H9 (cell line): ENCODE results near the gene KIRREL3. TPM values are rescaled to one million over a fixed set of nuclear protein-coding genes. Genes with fewer than 3 reads are reported as not detected.

Source experiments
- DNase-seq: peaks from one replicate; pipeline ENCODE4 v3.0.0-alpha.2; 2017
- H2AFZ ChIP-seq: one replicate; pipeline ENCODE4 v1.6.1; 2013; ENCODE audit warnings: mild to moderate bottlenecking, low read length, control low read depth, moderate library complexity
- H2AK5ac ChIP-seq: 2 replicates; pipeline ENCODE4 v1.6.1; 2013; ENCODE audit warnings: low read length, control low read depth, mixed read lengths; ENCODE audit not compliant: insufficient read length
- H2BK120ac ChIP-seq: one replicate; pipeline ENCODE4 v1.6.1; 2013; ENCODE audit warnings: low read depth, mild to moderate bottlenecking, low read length, control low read depth, inconsistent platforms; ENCODE audit not compliant: poor library complexity, severe bottlenecking
- H2BK12ac ChIP-seq: 2 replicates; pipeline ENCODE4 v1.6.1; 2013; ENCODE audit warnings: low read length, control low read depth, mixed read lengths, low read depth; ENCODE audit not compliant: insufficient read length
- H2BK15ac ChIP-seq: 2 replicates; pipeline ENCODE4 v1.6.1; 2013; ENCODE audit warnings: low read depth, low read length, control low read depth
- H2BK20ac ChIP-seq: one replicate; pipeline ENCODE4 v1.6.1; 2013; ENCODE audit warnings: low read depth, mild to moderate bottlenecking, low read length, control low read depth, inconsistent platforms; ENCODE audit not compliant: poor library complexity, severe bottlenecking
- H2BK5ac ChIP-seq: 2 replicates; pipeline ENCODE4 v1.6.1; 2013; ENCODE audit warnings: low read length, control low read depth, mixed read lengths; ENCODE audit not compliant: insufficient read length
- H3K14ac ChIP-seq: 2 replicates; pipeline ENCODE4 v1.6.1; 2013; ENCODE audit warnings: low read length, control low read depth; ENCODE audit not compliant: insufficient read depth
- H3K18ac ChIP-seq: 2 replicates; pipeline ENCODE4 v1.6.1; 2013; ENCODE audit warnings: low read depth, mild to moderate bottlenecking, mixed read lengths, low read length, control low read depth; ENCODE audit not compliant: insufficient read length
- H3K23ac ChIP-seq: 2 replicates; pipeline ENCODE4 v1.6.1; 2013; ENCODE audit warnings: low read length, control low read depth, mixed read lengths, low read depth; ENCODE audit not compliant: insufficient read length
- H3K23me2 ChIP-seq: 2 replicates; pipeline ENCODE4 v1.6.1; 2013; ENCODE audit warnings: low read depth, mild to moderate bottlenecking, mixed read lengths, low read length, control low read depth; ENCODE audit not compliant: insufficient read length, poor library complexity, severe bottlenecking
- H3K27ac ChIP-seq: 2 replicates; pipeline ENCODE4 v1.5.1; 2013; ENCODE audit warnings: low read length, control low read depth, mixed read lengths, low read depth; ENCODE audit not compliant: insufficient read length
- H3K27me3 ChIP-seq: 2 replicates; pipeline ENCODE4 v1.6.1; 2013; ENCODE audit warnings: low read length, control low read depth, inconsistent platforms; ENCODE audit not compliant: insufficient read depth
- H3K4ac ChIP-seq: 2 replicates; pipeline ENCODE4 v1.6.1; 2013; ENCODE audit warnings: low read depth, mild to moderate bottlenecking, control low read depth, inconsistent platforms, low read length, moderate library complexity
- H3K4me1 ChIP-seq: 2 replicates; pipeline ENCODE4 v1.6.1; 2013; ENCODE audit warnings: low read length, control low read depth, inconsistent platforms; ENCODE audit not compliant: insufficient read depth
- H3K4me2 ChIP-seq: 2 replicates; pipeline ENCODE4 v1.6.1; 2013; ENCODE audit warnings: low read length, control low read depth, mixed read lengths; ENCODE audit not compliant: insufficient read length, insufficient read depth
- H3K56ac ChIP-seq: 2 replicates; pipeline ENCODE4 v1.6.1; 2013; ENCODE audit warnings: low read depth, mild to moderate bottlenecking, mixed read lengths, low read length, control low read depth; ENCODE audit not compliant: insufficient read length
- H3K79me1 ChIP-seq: 2 replicates; pipeline ENCODE4 v1.6.1; 2013; ENCODE audit warnings: low read depth, mild to moderate bottlenecking, moderate library complexity, low read length, control low read depth, inconsistent platforms; ENCODE audit not compliant: insufficient read depth, poor library complexity, severe bottlenecking
- H3K79me2 ChIP-seq: 2 replicates; pipeline ENCODE4 v1.6.1; 2013; ENCODE audit warnings: low read length, control low read depth, inconsistent platforms; ENCODE audit not compliant: insufficient read depth
- H3K9ac ChIP-seq: 2 replicates; pipeline ENCODE4 v1.6.1; 2013; ENCODE audit warnings: low read length, control low read depth, mixed read lengths; ENCODE audit not compliant: insufficient read length; ENCODE audit errors: extremely low read depth
- H3K9me3 ChIP-seq: one replicate; pipeline ENCODE4 v1.6.1; 2013; ENCODE audit warnings: low read depth, low read length, inconsistent platforms; ENCODE audit not compliant: control insufficient read depth
- H3T11ph ChIP-seq: one replicate; pipeline ENCODE4 v1.6.1; 2013; ENCODE audit warnings: mild to moderate bottlenecking, low read length, control low read depth, inconsistent platforms
- H4K20me1 ChIP-seq: one replicate; pipeline ENCODE4 v1.6.1; 2013; ENCODE audit not compliant: control insufficient read depth, insufficient read length, insufficient read depth
- H4K5ac ChIP-seq: 2 replicates; pipeline ENCODE4 v1.6.1; 2013; ENCODE audit warnings: low read depth, mild to moderate bottlenecking, mixed read lengths, low read length, control low read depth; ENCODE audit not compliant: insufficient read length
- H4K8ac ChIP-seq: replicated peaks from 2 replicates; pipeline ENCODE4 v1.6.1; 2013; ENCODE audit warnings: low read length, control low read depth, mixed read lengths, low read depth; ENCODE audit not compliant: insufficient read length
- H4K91ac ChIP-seq: 2 replicates; pipeline ENCODE4 v1.6.1; 2013; ENCODE audit warnings: low read depth, mild to moderate bottlenecking, moderate library complexity, mixed read lengths, low read length, control low read depth; ENCODE audit not compliant: insufficient read length
- H3K27ac Mint-ChIP-seq, 3 experiments: 2 replicates in 2 of 3; 3 replicates in 1 of 3; pipeline ENCODE4 v1.8.0; 2020 to 2021; ENCODE audit warnings: mixed read lengths in 3 of 3, mild to moderate bottlenecking in 1 of 3, moderate library complexity in 1 of 3
- H3K27me3 Mint-ChIP-seq: 2 replicates; pipeline ENCODE4 v1.8.0; 2021; ENCODE audit warnings: low read depth, mild to moderate bottlenecking, moderate library complexity, mixed read lengths
- H3K36me3 Mint-ChIP-seq, 3 experiments: 2 replicates in 2 of 3; 3 replicates in 1 of 3; pipeline ENCODE4 v1.8.0; 2020 to 2021; ENCODE audit warnings: low read depth in 3 of 3, mixed read lengths in 3 of 3; ENCODE audit not compliant: insufficient read depth in 1 of 3
- H3K4me1 Mint-ChIP-seq, 2 experiments: 2 replicates each; pipeline ENCODE4 v1.8.0; 2020; ENCODE audit warnings: mixed read lengths in 2 of 2
- H3K4me3 Mint-ChIP-seq, 2 experiments: 2 replicates in 1 of 2; 3 replicates in 1 of 2; pipeline ENCODE4 v1.8.0; 2020 to 2021; ENCODE audit warnings: mild to moderate bottlenecking in 2 of 2, mixed read lengths in 2 of 2, moderate library complexity in 1 of 2
- H3K9me3 Mint-ChIP-seq, 2 experiments: 2 replicates in 1 of 2; 3 replicates in 1 of 2; pipeline ENCODE4 v1.8.0; 2020; ENCODE audit warnings: mild to moderate bottlenecking in 2 of 2, mixed read lengths in 2 of 2, moderate library complexity in 1 of 2
- WGBS: extraction: QIAGEN DNeasy Blood & Tissue Kit; methylation state at CpG from one replicate; pipeline ENCODE4 v1.1.7; 2013; ENCODE audit warnings: missing lambda C conversion rate, low lambda C conversion rate, mixed read lengths; ENCODE audit not compliant: insufficient read length; ENCODE audit errors: extremely low coverage; 5-methylcytosine and 5-hydroxymethylcytosine counted together
- total RNA-seq: library from RNA; stranded (reverse); gene quantifications from 2 replicates; pipeline ENCODE4 v1.2.1, GENCODE V29; 2021
- TF ChIP-seq, protein P1 (sequence below): fragments of 200-600 bp; sonication (generic); conservative IDR thresholded peaks from 3 replicates; pipeline ENCODE4 v1.8.0; 2021; ENCODE audit warnings: antibody characterized with exemption, mild to moderate bottlenecking

The KIRREL3 gene
- total RNA-seq, 1 experiment from 2014 or later, result 0.17 TPM

DNA sequence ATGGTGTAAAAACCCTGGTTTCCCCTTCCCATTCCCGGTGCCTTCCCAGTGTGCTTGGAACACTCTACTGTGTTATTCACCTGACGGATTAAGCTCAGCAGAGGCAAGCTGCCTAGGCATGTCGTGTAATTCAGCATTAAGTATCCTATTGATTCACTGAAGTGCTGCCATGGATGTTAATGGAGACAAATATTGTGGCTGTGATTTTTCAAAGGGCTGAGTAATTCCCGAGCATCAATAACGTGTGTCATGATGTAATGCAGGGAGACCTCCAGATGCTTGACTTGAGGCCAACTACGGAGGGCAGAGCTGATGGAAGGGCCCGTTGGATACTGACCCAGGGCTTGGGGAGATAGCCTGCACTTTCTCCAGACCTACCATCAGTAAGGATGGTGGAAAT is 376.1 kb downstream of the KIRREL3 start:
- H3K27ac ChIP-seq, result no peak overlapping the region
- Mint-ChIP-seq H3K4me3 (no peak overlapping the region), H3K36me3 (no peaks in the 10 kb centered on the region; a peak in 1 of 7 replicates), H3K9me3 (no peaks in the 10 kb centered on the region), H3K27ac (no peak overlapping the region), H3K27me3 (peaks cover 2% of the 10 kb centered on the region), H3K4me1 (peaks cover 7 to 11% of the 10 kb centered on the region in 2 experiments)
- no peak overlapping the region for H4K5ac ChIP-seq
- H3K27me3 ChIP-seq, result no peaks in the 10 kb centered on the region
- no peak overlapping the region for H3K56ac ChIP-seq
- no peak overlapping the region for H2AK5ac ChIP-seq
- no peaks in the 10 kb centered on the region for H3K79me2 ChIP-seq
- H4K20me1 ChIP-seq, result no peaks in the 10 kb centered on the region
- no peak overlapping the region for H3K4me2 ChIP-seq
- no peaks in the 10 kb centered on the region for H3K9me3 ChIP-seq
- WGBS, result no CpG with 5 or more reads among the region's 7 CpGs
- H3K79me1 ChIP-seq, result no peaks in the 10 kb centered on the region
- no peak overlapping the region for H4K91ac ChIP-seq
- no peak overlapping the region for H2BK20ac ChIP-seq
- no peaks in the 10 kb centered on the region for H3K4me1 ChIP-seq
- H2BK5ac ChIP-seq, result no peak overlapping the region
- no peak overlapping the region for H2BK15ac ChIP-seq
- H3K23ac ChIP-seq, result no peak overlapping the region
- H3K18ac ChIP-seq, result no peak overlapping the region
- TF ChIP-seq, protein P1, sequence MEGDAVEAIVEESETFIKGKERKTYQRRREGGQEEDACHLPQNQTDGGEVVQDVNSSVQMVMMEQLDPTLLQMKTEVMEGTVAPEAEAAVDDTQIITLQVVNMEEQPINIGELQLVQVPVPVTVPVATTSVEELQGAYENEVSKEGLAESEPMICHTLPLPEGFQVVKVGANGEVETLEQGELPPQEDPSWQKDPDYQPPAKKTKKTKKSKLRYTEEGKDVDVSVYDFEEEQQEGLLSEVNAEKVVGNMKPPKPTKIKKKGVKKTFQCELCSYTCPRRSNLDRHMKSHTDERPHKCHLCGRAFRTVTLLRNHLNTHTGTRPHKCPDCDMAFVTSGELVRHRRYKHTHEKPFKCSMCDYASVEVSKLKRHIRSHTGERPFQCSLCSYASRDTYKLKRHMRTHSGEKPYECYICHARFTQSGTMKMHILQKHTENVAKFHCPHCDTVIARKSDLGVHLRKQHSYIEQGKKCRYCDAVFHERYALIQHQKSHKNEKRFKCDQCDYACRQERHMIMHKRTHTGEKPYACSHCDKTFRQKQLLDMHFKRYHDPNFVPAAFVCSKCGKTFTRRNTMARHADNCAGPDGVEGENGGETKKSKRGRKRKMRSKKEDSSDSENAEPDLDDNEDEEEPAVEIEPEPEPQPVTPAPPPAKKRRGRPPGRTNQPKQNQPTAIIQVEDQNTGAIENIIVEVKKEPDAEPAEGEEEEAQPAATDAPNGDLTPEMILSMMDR, result no peak
- H3K14ac ChIP-seq, result no peak overlapping the region
- H3T11ph ChIP-seq, result no peak overlapping the region
- H3K9ac ChIP-seq, result no peak overlapping the region
- no peak for DNase-seq
- H2BK120ac ChIP-seq, result no peak overlapping the region
- no peak overlapping the region for H4K8ac ChIP-seq
- H2BK12ac ChIP-seq, result no peak overlapping the region
- no peak overlapping the region for H3K4ac ChIP-seq
- H2AFZ ChIP-seq, result no peak overlapping the region
- no peaks in the 10 kb centered on the region for H3K23me2 ChIP-seq
